DOHH2 (cell line): ENCODE data around the gene ZNF729.
"Not testable (repeated sequence)": the region's sequence is repeated elsewhere in the genome, so short reads cannot be mapped to it uniquely, and the experiment has no call there.

Experiments used
- H3F3A ChIP-seq: fragments of 200-600 bp; sonication (generic), shearing (Covaris generic); 2 replicates; pipeline ENCODE4 v1.6.0; 2016; ENCODE audit warnings: antibody characterized with exemption, mild to moderate bottlenecking; ENCODE audit not compliant: control insufficient read depth, insufficient read depth
- H3K27ac ChIP-seq: fragments of 200-600 bp; sonication (generic); 2 replicates; pipeline ENCODE4 v1.5.1; 2014; ENCODE audit warnings: low read depth, mild to moderate bottlenecking, low read length, moderate library complexity
- H3K27me3 ChIP-seq: fragments of 200-600 bp; sonication (generic); 2 replicates; pipeline ENCODE4 v1.6.1; 2014; ENCODE audit warnings: mild to moderate bottlenecking, low read length, mixed read lengths; ENCODE audit not compliant: control insufficient read depth
- H3K36me3 ChIP-seq: fragments of 200-600 bp; sonication (generic); 2 replicates; pipeline ENCODE4 v1.6.1; 2014; ENCODE audit warnings: mild to moderate bottlenecking, low read length, moderate library complexity, mixed read lengths; ENCODE audit not compliant: control insufficient read depth
- H3K4me1 ChIP-seq: fragments of 200-600 bp; sonication (generic); 2 replicates; pipeline ENCODE4 v1.6.1; 2014; ENCODE audit warnings: mild to moderate bottlenecking, low read length, mixed read lengths; ENCODE audit not compliant: control insufficient read depth
- H3K4me2 ChIP-seq: fragments of 200-600 bp; sonication (generic); 2 replicates; pipeline ENCODE4 v1.6.0; 2014; ENCODE audit warnings: mild to moderate bottlenecking, low read length, moderate library complexity
- H3K4me3 ChIP-seq: fragments of 200-600 bp; sonication (generic); 2 replicates; pipeline ENCODE4 v1.5.1; 2014; ENCODE audit warnings: mild to moderate bottlenecking, low read length, mixed read lengths
- H3K79me2 ChIP-seq: fragments of 200-600 bp; sonication (generic); 2 replicates; pipeline ENCODE4 v1.6.1; 2014; ENCODE audit warnings: mild to moderate bottlenecking, low read length, mixed read lengths; ENCODE audit not compliant: control insufficient read depth
- H3K9me2 ChIP-seq: fragments of 200-600 bp; sonication (generic); replicated peaks from 2 replicates; pipeline ENCODE4 v1.6.1; 2014; ENCODE audit warnings: mild to moderate bottlenecking, low read length, mixed read lengths; ENCODE audit not compliant: control insufficient read depth
- H3K9me3 ChIP-seq: fragments of 200-600 bp; sonication (generic); 2 replicates; pipeline ENCODE4 v1.6.1; 2014; ENCODE audit warnings: antibody characterized with exemption, low read length, mixed read lengths; ENCODE audit not compliant: control insufficient read depth, insufficient read depth
- H4K20me1 ChIP-seq: fragments of 200-600 bp; sonication (generic); 2 replicates; pipeline ENCODE4 v1.6.0; 2014; ENCODE audit warnings: low read depth, mild to moderate bottlenecking, antibody characterized with exemption, low read length, moderate library complexity; ENCODE audit not compliant: control insufficient read depth, insufficient read depth
- EZH2phosphoT487 ChIP-seq: fragments of 200-600 bp; sonication (generic); IDR thresholded peaks from 2 replicates; pipeline ENCODE4 v1.6.1; 2017; ENCODE audit warnings: borderline replicate concordance, mild to moderate bottlenecking, antibody characterized with exemption, low read length, moderate library complexity, mixed read lengths
- TF ChIP-seq, protein P1 (sequence below): fragments of 200-600 bp; sonication (generic); IDR thresholded peaks from one replicate; pipeline ENCODE4 v1.5.1; 2014; ENCODE audit warnings: antibody characterized with exemption, mild to moderate bottlenecking, low read depth, low read length; ENCODE audit not compliant: poor library complexity, severe bottlenecking

Gene ZNF729

DNA sequence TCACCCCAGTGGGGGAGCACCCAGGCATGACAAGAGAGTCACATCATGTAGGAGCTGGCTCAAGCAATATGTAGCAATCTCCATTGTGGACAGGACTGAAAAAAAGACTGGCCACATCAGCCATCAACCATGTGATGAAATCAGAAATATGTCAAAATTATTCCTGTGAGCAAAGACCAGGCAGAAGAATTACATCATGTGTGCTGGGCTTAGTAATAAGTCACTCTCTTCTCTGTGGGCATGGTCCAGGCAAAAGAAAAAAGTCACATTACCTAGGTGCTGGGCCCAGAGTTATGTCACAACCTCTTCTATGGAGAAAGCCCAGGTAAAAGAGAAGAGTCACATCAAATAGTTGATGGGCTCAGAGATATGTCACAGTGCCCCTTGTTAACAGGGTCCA is 28.3 kb upstream of the ZNF729 start:
- Histone ChIP-seq H3K27ac (no peak overlapping the region), H3K9me3 (peaks cover 12% of the 10 kb centered on the region; the same call in 1 of the 2 replicates), H3F3A (no peaks in the 10 kb centered on the region), H3K79me2 (no peaks in the 10 kb centered on the region), H3K4me2 (no peak overlapping the region), H3K36me3 (no peaks in the 10 kb centered on the region), H4K20me1 (no peaks in the 10 kb centered on the region), H3K27me3 (no peaks in the 10 kb centered on the region), H3K9me2 (no peaks in the 10 kb centered on the region), H3K4me1 (no peaks in the 10 kb centered on the region), H3K4me3 (no peak overlapping the region)
- TF ChIP-seq, protein P1, sequence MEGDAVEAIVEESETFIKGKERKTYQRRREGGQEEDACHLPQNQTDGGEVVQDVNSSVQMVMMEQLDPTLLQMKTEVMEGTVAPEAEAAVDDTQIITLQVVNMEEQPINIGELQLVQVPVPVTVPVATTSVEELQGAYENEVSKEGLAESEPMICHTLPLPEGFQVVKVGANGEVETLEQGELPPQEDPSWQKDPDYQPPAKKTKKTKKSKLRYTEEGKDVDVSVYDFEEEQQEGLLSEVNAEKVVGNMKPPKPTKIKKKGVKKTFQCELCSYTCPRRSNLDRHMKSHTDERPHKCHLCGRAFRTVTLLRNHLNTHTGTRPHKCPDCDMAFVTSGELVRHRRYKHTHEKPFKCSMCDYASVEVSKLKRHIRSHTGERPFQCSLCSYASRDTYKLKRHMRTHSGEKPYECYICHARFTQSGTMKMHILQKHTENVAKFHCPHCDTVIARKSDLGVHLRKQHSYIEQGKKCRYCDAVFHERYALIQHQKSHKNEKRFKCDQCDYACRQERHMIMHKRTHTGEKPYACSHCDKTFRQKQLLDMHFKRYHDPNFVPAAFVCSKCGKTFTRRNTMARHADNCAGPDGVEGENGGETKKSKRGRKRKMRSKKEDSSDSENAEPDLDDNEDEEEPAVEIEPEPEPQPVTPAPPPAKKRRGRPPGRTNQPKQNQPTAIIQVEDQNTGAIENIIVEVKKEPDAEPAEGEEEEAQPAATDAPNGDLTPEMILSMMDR = no peak
- TF ChIP-seq EZH2phosphoT487 = no peak

DNA sequence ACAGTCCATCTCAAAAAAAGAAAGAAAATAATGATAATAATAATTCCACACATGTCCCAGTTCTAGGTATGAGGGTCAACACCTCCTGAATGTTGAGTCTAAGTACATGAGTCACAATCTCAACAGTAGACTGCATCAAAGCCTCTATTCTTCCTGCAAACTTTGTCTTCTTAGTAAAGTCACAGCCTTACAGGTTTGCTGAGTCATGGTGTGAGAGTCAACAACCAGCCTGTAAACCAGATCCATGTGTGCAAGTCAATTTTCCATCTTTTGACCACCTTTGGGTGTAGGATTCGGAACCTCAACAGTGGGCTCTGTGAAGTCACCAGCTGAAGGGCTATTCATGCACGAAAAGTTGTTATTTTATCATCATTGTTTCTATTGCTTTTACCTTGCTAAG is 25.7 kb upstream of the ZNF729 start:
- Histone ChIP-seq H3K9me2 (no peaks in the 10 kb centered on the region), H3K27ac (no peak overlapping the region), H3K4me2 (no peak overlapping the region), H4K20me1 (no peaks in the 10 kb centered on the region), H3K36me3 (no peaks in the 10 kb centered on the region), H3K27me3 (no peaks in the 10 kb centered on the region), H3K9me3 (peaks cover 18% of the 10 kb centered on the region; the same call in 1 of the 2 replicates), H3K4me1 (no peaks in the 10 kb centered on the region), H3F3A (no peaks in the 10 kb centered on the region), H3K79me2 (no peaks in the 10 kb centered on the region), H3K4me3 (no peak overlapping the region)
- no peak for TF ChIP-seq EZH2phosphoT487
- TF ChIP-seq, protein P1 = no peak

DNA sequence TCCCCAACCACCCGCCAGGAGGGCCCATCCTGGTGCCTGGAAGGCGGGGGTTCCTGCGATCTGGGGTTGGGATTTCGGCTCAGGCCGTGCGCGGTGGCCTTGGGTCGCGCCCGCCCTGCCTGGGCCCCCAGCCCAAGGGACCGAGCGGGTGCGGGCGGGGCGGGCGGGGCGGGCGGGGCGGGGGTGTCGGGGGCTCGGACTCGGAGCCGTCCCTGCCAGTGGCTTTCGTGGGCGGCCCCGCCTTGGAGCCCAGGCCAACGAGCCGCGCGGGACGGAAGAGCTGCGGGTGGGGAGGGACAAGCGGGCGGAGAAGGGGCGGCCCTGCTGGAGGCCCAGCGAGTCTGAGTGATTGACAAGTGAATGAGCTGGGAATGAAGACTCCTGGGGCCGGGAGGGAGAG is 24.6 kb upstream of the ZNF729 start:
- Histone ChIP-seq H3K9me3 (peaks cover 18% of the 10 kb centered on the region; the same call in 1 of the 2 replicates), H3K27me3 (no peaks in the 10 kb centered on the region), H3K4me2 (no peak overlapping the region), H4K20me1 (no peaks in the 10 kb centered on the region), H3F3A (no peaks in the 10 kb centered on the region), H3K4me3 (no peak overlapping the region), H3K27ac (no peak overlapping the region), H3K36me3 (no peaks in the 10 kb centered on the region), H3K79me2 (no peaks in the 10 kb centered on the region), H3K9me2 (no peaks in the 10 kb centered on the region), H3K4me1 (no peaks in the 10 kb centered on the region)
- TF ChIP-seq, protein P1 = no peak
- no peak for TF ChIP-seq EZH2phosphoT487

DNA sequence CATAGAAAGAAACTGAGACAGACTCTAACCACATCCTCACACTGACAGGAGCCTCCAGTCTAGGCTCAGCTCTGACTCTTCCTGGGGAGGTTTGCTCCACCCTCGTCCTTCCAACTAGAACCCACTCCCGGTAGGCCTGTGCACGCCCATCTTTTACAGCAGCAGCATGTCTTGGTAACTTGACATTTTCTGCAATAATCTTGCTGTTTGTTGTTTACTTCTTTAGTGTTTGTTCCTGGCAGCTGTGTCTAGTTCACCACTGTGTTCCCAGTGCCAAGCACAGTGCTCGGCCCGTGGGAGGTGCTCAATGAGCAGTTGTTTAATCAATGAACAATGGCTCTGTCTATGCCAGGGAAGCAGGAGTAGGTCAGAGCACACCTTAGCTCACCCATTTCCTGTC is 23.1 kb upstream of the ZNF729 start:
- no peaks in the 10 kb centered on the region for H3K27me3 ChIP-seq
- no peaks in the 10 kb centered on the region for H3K36me3 ChIP-seq
- TF ChIP-seq EZH2phosphoT487 = no peak
- TF ChIP-seq, protein P1 = no peak
- no peaks in the 10 kb centered on the region for H3K9me2 ChIP-seq
- H3F3A ChIP-seq = no peaks in the 10 kb centered on the region
- no peaks in the 10 kb centered on the region for H3K79me2 ChIP-seq
- H3K4me3 ChIP-seq = no peak overlapping the region
- H3K4me1 ChIP-seq = no peaks in the 10 kb centered on the region
- H3K4me2 ChIP-seq = no peak overlapping the region
- H3K27ac ChIP-seq = no peak overlapping the region
- no peaks in the 10 kb centered on the region for H4K20me1 ChIP-seq
- peaks cover 13% of the 10 kb centered on the region; the same call in 1 of the 2 replicates for H3K9me3 ChIP-seq

DNA sequence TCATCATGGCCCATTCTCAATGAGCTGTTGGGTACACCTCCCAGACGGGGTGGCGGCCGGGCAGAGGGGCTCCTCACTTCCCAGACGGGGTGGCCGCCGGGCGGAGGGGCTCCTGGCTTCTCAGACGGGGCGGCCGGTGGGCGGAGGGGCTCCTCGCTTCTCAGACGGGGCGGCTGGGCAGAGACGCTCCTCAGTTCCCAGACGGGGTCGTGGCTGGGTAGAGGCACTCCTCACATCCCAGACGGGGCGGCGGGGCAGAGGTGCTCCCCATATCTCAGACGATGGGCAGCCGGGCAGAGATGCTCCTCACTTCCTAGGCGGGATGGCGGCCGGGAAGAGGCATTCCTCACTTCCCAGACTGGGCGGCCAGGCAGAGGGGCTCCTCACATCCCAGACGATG is 35.3 kb downstream of the ZNF729 start:
- not testable (repeated sequence) for H3F3A ChIP-seq, H4K20me1 ChIP-seq, H3K4me2 ChIP-seq, H3K4me3 ChIP-seq, H3K9me3 ChIP-seq, H3K9me2 ChIP-seq, H3K36me3 ChIP-seq, H3K27ac ChIP-seq, H3K4me1 ChIP-seq, H3K27me3 ChIP-seq, H3K79me2 ChIP-seq
